Stimulated activated CD4-positive, alpha-beta T cell treated with anti-CD3 and anti-CD28 coated beads, Interleukin-12 subunit alpha, Interleukin-12 subunit beta, amount 100 ng/mL, for 24 hours (primary cell): ENCODE measurements around the gene MUC5B.

Experiments used
- DNase-seq, 2 experiments: peaks; one replicate each; pipeline ENCODE4 v3.0.0-alpha.2; 2020; ENCODE audit warnings: low read depth in 2 of 2

MUC5B gene

DNA sequence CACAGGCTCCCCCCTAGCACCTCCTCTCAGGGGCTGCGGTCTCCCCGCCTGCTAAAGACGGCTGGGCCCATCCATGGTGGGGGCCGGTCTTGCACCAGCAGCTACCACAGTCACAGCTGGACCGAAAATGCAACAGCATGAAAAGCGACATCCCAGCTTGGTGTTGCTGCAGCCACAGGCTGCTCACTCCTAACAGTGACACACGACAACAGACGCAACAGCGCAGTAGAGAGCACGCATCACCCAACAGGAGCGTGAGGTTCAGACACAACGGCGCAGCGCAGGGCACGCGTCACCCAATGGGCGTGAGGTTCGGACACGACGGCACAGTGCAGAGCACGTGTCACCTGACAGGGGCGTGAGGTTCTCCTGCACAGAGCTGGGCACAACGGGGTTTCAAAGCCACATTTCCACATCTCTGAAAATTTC is 62.5 kb downstream of the MUC5B start:
- DNase-seq, result no peak

- no peak for DNase-seq
Observed at GRCh38 chr11:1285876-1286275, 63.0 kb downstream of the MUC5B start.

- no peak for DNase-seq
Observed at GRCh38 chr11:1287928-1288327, 65.1 kb downstream of the MUC5B start.

GRCh38 chr11:1288426-1289151 is 65.7 kb downstream of the MUC5B start:
- no peak for DNase-seq

DNA sequence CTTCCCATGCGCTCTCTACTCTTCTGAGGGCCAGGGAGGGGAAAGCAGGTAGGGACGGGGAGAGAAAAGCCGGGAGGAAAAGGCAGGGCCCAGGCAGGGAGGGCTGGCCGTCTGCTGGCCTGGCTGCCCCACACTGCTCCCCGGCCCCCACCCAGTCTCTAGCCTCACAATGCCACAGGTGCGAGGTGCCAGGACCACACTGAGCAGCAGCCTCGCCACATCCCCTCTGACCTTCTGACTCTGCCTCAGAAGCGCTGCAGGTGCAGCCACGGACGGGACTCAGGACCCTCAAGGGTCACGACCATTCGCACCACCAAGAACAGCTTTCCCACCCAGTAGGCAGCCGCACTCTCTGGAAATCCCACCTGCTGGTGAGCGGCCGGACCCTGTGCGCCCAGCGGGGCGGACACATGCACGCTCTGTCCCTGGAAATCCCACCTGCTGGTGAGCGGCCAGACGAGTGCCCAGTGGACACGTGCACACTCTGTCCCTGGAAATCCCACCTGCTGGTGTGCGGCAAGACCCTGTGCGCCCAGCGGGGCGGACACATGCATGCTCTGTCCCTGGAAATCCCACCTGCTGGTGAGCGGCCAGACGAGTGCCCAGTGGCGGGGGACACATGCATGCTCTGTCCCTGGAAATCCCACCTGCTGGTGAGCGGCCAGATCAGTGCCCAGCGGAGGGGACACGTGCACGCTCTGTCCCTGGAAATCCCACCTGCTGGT is 66.5 kb downstream of the MUC5B start:
- no peak for DNase-seq

- no peak for DNase-seq
Observed at GRCh38 chr11:1290052-1291040, 67.5 kb downstream of the MUC5B start.

DNA sequence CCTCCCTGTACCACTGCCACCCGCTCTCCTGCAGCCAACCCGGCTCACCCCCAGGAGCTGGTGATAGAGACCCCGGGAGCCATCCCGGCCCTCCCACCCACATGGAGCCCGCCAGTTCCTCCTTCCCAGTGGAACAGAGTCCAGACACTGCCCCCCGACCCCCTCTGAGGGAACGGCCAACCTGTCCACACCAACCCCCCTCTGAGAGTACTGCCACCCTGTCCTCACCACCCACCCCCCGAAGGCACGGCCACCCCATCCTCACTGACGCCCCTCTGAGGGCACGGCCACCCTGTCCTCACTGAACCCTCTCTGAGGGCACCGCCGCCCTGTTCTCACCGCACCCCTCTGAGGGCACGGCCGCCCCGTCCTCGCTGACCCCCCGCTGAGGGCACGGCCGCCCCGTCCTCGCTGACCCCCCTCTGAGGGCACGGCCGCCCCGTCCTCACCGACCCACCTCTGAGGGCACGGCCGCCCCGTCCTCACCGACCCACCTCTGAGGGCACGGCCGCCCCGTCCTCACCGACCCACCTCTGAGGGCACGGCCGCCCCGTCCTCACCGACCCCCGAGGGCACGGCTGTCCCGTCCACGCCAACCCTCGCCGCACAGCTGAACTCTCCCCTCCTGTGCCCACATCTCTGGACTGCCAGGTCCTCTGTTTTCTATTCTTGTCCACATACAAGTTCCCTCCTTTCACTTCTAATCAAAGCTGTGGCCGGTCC is 68.6 kb downstream of the MUC5B start:
- DNase-seq, result no peak

- no peak for DNase-seq
Observed at GRCh38 chr11:1292018-1292643, 69.3 kb downstream of the MUC5B start.

GRCh38 chr11:1292644-1293618 is 70.1 kb downstream of the MUC5B start:
- no peak for DNase-seq

DNA sequence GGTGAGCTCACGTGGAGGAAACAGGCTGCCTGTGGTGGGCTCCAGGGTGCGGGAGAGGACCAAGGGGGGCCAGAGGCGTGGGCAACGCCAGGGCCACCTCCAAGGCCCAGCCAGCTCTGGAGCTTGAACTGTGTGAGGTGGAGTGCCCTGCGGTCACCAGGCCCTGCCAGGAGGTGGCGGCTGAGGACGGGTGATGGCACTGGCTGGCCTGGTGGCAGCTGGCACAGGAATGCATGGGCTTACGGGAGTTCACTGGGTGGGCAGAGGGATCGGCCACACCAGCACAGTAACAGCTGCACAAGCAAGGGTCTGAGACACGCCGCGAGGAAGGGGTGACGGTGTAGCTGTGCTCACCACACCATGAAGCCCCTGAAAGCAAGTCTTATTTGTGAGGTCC is 70.8 kb downstream of the MUC5B start:
- DNase-seq, result no peak

GRCh38 chr11:1295086-1295485 is 72.2 kb downstream of the MUC5B start:
- DNase-seq, result no peak

GRCh38 chr11:1295591-1295990 is 72.7 kb downstream of the MUC5B start:
- DNase-seq, result no peak

GRCh38 chr11:1296287-1296686 is 73.4 kb downstream of the MUC5B start:
- no peak for DNase-seq

GRCh38 chr11:1297011-1297575 is 74.2 kb downstream of the MUC5B start:
- DNase-seq, result no peak

DNA sequence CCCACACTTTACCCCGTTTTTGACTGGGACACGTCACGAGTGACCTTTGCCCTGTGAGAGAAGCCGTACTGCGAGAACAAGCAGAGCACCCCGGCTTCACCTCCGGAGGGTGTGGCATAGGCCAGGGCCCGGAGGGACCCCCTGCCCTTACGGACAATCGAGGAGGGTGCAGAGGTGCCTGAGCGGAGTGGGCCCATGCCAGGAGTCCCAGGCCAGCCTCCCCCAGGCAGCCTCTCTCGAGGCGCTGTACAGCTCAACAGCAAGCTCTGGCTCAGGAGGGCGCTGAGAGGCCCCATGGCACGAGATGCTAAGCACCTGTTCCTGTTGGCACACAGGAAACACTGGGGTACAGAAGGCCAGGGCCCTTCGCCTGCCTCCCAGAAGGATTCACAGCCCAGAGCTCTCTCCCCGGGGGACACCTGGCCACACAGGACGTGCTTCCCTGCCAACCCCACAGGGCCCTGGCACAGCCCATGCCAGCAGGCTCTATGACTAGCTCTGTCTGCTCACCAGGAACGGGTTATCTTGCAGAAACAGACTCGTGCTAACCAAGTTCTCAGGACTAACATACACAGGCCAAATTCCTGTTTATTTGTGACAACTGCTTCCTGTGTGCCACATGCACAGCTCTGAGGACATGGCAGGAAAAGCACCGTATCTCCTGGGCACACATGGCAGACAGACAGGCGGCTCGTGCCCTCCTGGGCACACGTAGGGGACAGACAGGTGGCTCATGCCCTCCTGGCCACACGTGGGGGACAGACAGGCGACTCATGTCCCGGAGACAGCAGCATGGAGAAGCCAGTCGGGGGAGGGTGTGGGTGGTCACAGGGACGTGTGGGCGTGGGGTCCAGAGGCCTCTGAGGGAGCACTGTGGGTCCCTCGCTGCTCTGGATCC is 75.0 kb downstream of the MUC5B start:
- no peak for DNase-seq

DNA sequence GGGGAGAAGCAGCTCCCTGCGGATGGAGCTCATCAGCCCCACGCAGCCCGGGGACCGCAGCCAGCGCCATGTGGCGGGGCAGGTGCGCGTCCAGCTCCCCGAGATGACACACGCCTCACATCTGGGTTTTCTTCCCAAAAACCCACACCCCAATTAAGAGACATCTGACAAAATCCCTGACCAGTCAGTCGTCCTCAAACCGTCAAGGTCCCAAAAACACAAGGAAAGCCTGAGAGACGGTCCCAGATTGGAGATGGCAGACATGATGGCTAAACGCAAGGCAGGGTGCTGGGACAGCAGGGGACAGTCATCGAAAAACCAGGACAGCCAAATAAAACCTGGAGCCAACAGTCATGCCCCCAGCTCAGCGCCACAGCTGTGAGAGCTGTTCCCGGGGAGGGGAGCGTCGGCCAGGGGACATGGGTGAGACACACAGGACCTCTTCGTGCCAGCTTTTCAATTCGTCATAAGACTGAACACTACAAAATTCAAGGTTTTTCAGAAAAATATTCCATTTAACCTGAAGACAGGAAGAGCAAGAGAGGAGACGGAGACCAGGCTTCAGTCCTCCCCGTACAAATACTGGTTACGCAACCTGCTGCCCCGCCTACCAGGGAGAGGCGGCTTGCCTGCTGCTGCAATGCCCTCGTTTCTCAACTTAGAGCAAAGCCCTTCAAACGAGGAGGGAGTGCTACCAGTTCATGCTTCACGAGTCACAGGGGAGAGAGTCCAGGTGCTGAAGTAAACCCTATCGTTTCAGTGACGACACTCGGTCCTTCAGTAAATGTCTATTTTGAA is 76.0 kb downstream of the MUC5B start:
- no peak for DNase-seq

GRCh38 chr11:1299621-1300020 is 76.8 kb downstream of the MUC5B start:
- no peak for DNase-seq

- no peak for DNase-seq
Observed at GRCh38 chr11:1300121-1300520, 77.3 kb downstream of the MUC5B start.
